GM19239 (cell line): ENCODE measurements around the gene CFD.

Experiments
- DNase-seq: peaks from one replicate; pipeline ENCODE4 v3.0.0; 2011; ENCODE audit warnings: low spot score; ENCODE audit not compliant: insufficient read length
- FAIRE-seq: peaks from 2 replicates; lab custom pipeline; 2011; peaks lifted over from hg19 to GRCh38; lab: Jason Lieb, UNC

Gene CFD

GRCh38 chr19:901216-902092 lies 42.0 kb downstream of the CFD start:
- DNase-seq (no peak), FAIRE-seq (no peak)

- DNase-seq = no peak
- no peak for FAIRE-seq
Measured at GRCh38 chr19:902093-902370, 42.6 kb downstream of the CFD start.

- DNase-seq = no peak
- FAIRE-seq = no peak
Measured at GRCh38 chr19:902446-903226, 43.2 kb downstream of the CFD start.

GRCh38 chr19:903266-903797 lies 43.9 kb downstream of the CFD start:
- FAIRE-seq (no peak), DNase-seq (no peak)

- DNase-seq = no peak
- FAIRE-seq = no peak
Measured at GRCh38 chr19:904545-904944, 45.1 kb downstream of the CFD start.

GRCh38 chr19:906480-906879 lies 47.0 kb downstream of the CFD start:
- FAIRE-seq (no peak), DNase-seq (no peak)

GRCh38 chr19:907183-907853 lies 47.9 kb downstream of the CFD start:
- DNase-seq (no peak), FAIRE-seq (no peak)

- DNase-seq (no peak), FAIRE-seq (no peak)
Measured at GRCh38 chr19:911197-912033, 52.0 kb downstream of the CFD start.

GRCh38 chr19:912181-913079 lies 53.0 kb downstream of the CFD start:
- FAIRE-seq (peak; percentile 77), DNase-seq (no peak)
